NK-92 (cell line): ENCODE measurements around the gene KIF26B.

Experiments
- DNase-seq: peaks from one replicate; lab custom pipeline; 2025; ENCODE audit not compliant: unreplicated experiment; lab: John Stamatoyannopoulos, UW

KIF26B gene

DNA sequence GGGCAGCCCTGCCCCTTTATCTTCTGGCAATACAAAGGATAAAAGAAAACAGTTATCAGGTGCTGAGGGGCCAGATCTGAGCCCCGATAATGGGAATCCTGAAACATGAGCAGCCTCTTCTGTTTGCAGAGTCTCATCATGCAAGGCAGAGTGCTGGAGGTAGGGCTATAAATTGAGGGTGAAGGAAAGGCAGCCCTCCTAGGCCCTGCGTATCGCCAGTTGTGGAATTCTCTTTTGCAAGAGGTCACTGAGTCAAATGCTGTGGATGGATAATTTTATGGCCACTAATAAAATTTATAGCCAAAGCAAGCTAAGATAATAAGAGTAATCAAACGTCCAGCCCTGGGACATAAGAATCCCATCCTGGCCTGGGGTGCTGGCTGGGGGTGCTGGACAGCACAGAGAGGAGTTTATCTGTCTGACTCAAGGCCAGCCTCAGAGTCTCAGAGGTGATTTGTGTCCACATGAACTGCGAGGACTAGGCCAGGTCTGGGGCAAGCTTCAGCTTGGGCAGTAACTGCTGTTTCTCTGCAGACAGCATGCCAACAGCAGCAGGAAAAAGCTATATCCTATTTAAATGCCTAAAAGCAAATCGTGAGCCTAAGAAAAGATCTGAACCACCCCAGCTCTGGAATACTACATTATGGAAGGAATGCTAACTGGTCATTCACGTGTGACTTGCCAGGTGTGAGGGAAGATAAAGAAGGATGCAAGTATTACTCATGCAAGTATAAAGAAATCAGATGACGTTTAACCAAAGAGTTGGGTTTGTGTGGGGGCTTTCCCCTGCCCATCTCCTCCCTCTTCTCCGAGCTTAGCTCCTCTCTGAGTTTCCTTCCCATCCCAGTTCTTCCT is 254.8 kb downstream of the KIF26B start:
- DNase-seq: no peak

DNA sequence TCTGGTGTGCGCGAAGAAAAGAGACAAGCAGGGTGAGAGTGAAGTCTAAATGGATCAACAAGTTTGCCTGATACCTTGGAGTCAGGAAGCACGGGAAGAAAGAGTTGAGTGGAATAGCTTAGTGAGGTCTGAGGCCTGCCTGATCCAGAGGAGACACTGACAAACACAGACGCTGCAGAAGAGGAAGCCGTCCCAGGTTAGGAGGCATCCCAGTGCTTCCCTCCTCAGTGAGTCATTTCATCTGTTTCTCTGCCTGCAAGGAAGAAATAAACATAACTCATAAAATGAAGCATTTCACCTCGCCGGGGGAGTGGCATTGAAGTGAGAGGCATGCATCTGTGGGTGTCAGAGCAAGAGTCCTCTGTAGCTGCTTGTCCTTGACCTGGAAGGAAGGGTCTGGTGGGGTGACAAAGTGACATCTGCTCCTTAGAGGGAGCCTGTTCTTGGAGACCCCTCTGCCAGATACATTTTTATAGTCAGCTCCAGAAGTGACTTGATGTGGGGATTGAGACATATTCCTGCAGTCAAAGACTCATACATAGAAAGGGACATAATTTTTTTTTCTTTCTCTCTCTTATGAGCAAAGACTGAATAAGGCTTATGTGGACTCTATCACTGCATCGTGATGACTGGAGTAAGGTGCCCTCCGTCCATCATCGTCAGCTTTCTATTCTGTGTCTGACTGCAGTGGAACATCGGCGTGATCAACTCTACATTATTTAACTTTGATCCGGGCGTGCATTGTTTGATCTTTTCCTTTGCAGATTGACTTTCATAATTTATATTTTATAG is 256.7 kb downstream of the KIF26B start:
- no peak for DNase-seq

DNA sequence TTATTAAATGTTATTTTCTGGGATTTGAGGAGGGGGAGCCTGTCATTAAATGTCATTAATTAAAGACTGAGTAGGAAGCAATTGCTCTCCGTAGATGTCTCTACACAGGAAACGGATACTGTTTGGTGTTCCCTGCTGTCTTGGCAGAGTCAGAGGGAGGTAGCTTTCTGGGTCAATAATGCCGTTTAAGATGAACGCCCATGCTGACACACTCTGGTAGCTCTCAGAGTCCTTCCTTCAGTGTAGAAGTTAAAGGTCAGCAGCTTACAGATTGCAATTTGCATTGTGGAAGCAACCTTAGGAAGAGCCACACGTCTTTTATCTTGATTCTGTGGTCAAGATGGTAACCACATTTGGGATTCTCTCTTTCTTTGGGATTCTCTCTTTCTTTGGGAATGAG is 257.5 kb downstream of the KIF26B start:
- DNase-seq: no peak

DNA sequence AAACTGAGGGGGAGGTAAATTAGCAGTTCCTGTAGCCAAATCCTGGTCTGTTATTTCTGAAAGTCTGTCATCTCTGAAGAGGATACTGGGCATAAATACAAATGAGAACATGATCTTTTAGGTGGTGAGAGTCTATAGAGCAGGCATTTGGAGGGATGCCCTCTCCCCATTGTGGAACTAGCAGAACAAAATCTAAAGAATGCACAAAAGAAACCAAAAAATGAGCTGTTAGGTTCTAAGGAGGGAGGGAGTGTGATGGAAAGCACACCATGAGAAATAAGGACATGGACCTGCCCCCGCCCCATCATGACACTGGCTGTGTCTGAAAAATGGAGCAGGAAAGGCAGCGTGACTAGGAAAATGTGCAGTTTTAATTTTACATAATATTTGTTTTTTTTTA is 262.0 kb downstream of the KIF26B start:
- no peak for DNase-seq

DNA sequence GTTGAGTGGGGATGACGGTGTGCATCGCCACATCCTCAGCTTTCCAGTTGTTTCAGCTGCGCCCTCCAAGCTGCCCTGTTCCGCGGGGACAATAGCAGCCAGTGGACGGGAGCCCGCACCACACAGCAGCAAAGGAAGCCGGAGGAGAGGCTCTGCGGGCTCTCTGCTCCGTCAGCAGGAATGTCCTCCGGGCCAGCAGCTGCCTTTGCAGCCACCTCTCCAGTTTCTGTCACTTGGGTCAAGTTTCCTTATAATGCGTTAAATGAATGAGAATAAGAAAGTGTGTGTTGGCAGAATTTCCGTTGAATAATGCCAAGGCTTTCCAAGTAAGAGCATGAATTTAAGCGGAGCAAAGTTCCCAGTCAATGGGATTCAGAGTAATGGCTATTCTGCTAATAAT is 263.3 kb downstream of the KIF26B start:
- DNase-seq: no peak

DNA sequence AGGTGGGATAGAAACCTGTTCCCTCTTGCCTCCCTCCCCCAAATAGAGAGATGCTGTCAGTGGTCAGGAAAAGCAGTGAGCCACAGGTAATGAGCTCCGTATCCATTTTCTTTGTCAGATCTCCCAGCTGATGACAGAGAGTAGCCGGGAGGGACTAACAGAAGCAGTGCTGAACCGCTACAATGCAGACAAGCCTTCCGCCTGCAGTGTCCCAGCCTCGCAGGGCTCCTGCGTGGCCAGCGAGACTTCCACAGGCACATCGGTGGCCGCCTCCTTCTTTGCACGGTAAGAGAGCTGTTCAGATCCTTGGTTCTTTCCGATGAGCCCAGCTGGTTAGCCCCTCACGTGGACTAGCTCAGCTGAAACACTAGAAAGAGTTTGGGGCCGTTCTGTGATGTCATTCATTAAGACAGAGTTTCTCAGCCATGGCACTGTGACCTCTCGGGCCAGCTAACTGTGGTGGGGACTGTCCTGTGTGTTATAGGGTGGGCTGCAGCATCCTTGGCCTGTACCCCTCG is 264.7 kb downstream of the KIF26B start:
- DNase-seq: no peak

DNA sequence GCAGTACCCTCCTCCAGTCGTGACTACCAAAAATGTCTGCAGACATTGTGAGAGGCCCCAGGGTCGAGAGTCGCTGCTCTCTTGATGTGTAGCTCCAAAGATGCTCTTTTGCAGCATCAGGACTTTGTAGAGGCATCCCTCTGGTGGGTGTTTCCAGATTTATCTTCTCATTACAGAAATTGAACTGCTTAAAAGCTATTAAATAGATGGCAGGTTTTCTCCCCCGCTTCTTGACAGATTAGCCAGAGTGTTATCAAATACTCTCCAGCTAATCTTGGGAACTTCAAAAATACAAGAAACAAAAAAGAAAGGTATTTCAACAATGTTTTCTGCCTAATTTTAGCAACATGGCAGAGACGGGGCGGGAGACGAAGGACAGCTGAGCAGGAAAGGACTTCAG is 265.2 kb downstream of the KIF26B start:
- DNase-seq: no peak

DNA sequence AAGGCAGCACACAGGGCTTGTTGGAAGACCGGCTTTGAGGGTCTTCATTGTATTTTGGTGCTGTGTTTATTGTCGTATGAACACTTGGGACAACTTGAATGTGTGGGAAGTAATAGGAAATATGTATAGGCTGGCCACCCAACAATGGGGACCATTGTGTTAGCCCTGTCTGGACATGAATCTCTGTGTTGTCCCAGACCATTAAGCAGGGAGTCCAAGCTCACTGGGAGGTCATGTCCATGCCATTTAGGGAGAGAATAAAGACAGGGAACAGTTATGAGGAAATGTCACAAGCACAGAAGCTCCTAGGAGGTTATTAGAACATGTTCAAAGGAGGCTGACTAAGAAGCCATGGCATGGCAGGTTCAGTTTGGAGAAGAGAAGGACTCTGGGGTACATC is 266.1 kb downstream of the KIF26B start:
- no peak for DNase-seq

DNA sequence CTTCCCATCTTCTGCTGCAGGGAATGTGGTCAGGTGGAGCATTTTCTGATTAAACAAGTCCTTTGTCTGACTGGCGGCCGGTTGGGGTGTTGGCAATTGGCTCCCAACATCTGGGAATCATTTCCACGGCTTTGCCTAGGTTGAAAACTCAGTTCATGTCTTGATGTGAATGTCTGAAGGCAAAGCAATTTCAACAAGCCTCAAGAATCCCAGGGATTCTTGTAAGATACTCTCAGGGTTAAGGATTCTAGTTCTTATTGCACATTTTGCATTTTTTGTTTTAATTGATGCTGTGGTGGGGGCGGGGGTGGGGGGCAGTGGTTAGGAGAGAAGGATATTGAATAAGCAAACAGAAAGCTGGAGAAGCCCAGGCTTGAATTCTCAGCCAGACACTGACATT is 273.9 kb downstream of the KIF26B start:
- DNase-seq: no peak

DNA sequence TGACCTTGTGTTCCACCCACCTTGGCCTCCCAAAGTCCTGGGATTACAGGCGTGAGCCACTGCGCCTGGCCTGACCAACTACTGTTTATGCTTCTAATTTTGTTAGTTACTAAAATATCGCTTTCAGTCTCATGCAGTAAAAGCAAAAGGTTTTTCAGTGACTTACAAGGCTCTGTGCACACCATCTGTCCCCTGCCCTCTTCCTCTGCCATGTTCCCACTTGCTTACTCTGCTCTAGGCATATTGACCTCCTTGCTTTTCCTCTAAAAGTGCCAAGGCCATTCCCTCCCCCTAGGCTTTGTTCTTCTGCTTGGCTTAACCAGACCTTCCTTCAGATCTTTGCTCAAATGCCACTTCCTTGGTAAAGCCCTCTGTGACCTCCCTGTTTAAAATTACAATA is 276.9 kb downstream of the KIF26B start:
- no peak for DNase-seq

DNA sequence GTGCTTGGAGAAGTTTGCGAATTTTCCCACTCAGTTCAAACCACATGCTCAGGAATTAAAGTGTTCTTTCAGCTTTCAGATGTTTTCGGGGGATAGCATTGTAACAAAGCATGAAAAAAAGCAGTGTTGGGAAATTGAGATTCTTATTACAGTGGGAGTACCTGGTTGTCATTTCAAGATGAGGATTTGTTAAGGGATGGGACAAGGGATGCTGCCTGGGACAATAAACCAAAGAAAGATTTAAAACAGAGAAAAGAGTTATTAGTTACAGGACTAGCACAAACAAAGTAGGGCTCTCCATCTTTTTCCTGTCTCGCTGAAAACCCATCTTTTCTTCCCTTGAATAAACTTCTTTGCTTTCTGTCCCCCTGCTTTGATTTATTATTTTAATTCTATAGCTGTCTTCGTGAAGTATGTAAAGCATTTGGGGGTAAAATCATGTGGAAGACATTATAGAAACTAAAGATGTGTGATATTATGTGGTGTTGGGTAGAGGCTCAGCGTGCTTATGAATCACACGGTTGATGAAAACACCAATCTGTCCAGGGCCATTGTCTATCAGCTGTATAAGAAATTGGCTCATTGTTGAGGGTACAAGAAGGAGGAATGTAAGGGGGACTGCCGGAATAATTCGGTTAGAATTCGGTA is 277.6 kb downstream of the KIF26B start:
- no peak for DNase-seq

DNA sequence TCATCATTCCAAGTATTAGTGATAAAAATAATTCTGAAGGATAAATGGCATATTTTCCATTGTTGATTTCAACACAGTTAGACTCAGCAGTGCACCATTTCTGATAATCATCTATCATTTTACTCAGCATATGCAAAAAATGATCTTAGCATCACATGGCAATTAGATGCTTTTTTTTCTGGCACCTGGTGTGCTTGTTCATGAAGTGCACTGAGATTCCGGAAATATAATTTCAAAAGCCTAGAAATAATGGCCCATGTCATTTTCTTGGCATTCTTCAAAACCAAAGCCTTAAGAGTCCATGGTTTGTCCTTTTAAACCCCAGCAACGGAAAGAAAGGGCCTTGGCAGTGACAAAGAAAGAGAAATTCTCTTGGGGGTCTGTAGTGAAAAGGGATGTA is 278.8 kb downstream of the KIF26B start:
- DNase-seq: no peak

DNA sequence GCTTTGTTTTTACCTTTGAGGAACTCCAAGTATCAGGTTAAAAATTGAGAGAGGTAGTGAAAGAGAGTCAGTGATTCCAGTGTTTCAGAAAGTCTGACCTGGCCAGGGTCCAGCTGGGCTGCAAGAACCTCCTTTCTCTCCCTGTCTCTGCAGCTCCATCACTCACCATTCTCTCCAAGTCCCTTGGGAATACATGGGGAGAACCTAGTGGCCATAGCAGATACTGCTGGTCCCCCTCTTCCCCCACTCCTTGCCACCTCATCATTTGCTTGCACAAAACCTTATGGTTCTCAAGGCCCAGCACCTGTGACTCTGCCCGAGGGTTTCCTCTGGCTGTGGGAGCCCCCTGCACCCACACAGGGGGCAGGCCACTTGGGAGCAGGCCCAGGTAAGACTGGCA is 279.5 kb downstream of the KIF26B start:
- no peak for DNase-seq

DNA sequence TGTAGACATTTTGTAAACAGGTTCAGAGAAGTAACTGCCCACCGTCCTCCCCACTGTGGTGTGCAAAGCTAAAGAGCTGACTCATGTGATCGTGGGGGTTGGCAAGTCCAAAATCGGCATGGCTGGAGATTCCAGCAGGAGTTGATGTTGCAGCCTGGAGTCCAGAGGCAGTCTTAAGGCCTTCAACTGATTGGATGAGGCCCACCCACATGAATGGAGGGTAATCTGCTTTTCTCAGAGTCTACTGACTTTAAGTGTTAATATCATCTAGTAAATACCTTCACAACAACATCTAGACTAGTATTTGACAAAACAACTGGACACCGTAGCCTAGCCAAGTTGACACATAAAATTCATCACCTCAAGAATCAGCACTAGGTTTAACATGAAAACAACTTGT is 281.6 kb downstream of the KIF26B start:
- DNase-seq: no peak

DNA sequence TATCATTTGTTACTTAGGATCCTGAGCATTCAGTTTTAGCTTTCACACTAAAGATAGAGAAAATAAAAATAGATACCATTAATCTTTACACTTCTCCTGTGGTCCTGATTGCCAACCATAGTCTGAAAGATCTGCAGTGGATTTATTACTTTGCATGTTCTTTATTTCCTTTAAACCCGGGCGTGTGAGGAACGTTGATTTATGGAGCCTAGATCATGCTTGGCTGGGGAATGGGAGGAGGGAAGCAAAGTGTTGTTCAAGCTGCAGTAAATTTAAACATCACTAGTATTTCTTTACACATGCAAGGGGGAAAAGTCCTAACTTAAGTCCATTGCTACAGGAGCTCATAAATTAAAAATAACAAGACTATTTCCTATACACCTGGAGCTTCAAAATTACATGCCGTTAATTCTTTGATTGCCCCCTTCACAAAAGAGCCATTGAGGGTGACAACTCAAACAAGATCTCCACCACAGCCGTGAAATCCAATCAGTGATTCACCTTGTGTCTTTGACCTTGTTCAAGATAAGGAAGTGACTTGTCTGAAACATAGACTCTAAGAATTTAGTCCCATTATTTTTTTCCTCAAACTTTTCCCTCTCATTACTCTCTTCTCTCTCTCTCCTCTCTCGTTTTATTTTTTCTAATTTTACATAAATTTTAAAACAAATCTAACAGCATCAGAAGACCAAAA is 282.7 kb downstream of the KIF26B start:
- DNase-seq: no peak

DNA sequence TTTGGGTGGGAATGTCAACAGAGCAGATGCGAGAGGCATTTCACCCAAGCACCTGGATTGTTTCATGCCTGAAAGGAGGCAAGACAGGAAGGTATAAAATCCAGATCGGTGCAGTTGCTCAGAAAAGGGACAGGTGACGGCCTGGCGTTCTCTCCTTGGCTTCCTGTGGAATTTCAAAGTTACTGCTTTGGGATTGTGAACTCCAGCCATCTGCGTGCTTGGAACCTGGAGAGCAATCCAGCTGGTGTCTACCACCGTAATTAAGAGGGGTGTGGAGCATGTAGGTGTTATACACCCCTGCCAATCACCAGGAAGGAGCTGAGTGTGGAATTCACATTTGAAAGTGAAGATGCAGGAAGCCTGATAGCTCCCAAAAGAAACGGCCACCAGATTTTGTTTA is 286.1 kb downstream of the KIF26B start:
- no peak for DNase-seq

DNA sequence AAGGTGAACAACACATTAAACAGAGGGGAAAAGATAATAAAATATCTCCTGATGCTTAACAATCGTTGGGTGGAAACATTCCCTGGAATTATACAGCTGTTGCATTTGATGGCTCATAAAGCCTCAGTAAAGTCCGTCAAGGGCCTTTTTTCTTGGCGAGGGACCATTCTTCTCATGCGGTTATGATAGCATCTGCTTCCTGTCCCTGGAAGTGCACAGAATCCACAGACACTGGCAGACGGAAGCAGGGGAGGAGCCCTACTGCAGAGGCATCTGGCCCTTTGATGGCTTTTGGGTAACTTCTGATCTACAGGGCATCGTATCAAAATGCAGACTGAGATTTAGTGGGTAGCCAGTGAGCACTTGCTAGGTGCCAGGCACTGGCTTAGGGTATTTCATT is 286.9 kb downstream of the KIF26B start:
- no peak for DNase-seq

DNA sequence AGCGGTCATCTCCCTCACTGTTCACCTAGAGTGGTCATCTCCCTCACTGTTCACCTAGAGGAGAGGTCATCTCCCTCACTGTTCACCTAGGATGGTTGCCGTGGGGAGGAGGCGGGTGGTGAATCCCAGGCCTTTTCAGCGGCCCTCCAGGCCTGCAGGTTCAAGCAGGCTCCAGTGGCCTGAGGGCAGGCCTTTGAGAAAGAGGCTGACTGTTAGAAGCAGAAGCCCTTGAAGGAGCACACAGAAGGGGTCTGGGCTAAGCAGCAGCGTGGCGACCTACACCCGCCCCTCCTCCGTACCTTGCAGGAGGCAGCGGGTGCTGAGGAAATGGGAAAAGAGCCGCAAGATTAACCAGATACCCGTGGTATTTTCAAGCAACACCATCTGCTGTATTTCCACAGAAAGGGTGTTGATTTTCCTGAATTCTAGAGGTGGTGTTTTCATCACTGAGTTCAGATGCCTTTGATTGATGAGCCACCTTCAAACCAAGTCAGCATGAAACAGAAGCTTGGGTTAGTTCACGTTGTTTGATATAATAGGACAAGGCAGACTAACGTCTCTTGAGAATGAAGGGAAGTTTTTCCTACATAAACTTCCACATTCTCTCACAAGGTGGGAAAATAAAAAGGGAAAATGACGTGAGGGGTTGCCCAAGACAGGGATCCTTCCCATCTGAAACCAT is 289.5 kb downstream of the KIF26B start:
- no peak for DNase-seq

DNA sequence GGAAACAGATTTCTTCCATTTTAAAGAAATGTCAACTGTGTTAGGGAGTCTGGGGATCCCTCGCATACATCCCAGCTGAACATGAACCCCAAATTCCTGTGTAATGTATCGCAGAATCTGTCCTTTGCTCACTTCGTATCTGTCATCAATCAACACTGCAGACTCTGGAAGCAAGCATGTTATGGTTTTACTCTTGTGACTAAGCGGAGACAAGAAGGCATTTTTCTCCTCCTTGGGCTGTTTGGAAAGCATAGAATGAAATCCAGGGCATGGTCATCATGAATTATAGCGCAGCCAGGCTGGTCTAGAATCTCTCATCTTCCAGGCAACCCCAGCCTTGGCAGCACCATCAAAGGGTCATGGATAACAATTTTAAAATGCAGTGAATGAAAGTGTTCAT is 290.2 kb downstream of the KIF26B start:
- no peak for DNase-seq

DNA sequence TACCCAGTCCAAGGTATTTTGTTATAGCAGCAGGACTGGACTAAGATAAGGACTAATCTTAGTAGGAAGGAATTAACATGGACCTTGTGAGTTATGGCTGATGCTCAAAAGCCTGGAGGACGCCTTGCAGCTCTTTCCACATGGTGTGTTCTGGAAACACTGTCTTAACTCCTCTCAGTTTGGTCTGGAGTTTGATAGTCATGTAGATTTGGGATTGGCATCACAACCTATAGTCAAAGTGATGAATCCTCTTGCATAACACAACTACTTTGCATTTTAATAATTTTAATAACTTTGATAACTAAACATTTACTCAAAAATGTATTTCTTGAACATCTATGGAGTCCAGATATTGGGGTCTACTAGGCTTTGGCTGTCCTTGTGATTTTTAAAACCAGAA is 293.7 kb downstream of the KIF26B start:
- no peak for DNase-seq
